Renal pelvis (tissue), 4 donors: Measurements from ENCODE around the gene TSKU. TPM values are rescaled to one million over a fixed set of nuclear protein-coding genes. Genes with fewer than 3 reads are reported as not detected.
"Not testable (repeated sequence)": the region's sequence is repeated elsewhere in the genome, so short reads cannot be mapped to it uniquely, and the experiment has no call there.

Experiments
- DNase-seq: peaks from one replicate; pipeline ENCODE4 v3.0.0-alpha.2; 2013
- polyA plus RNA-seq, 3 donors: library from polyadenylated mRNA; unstranded; fragments of 120-200 nt; gene quantifications; one replicate each; pipeline ENCODE4 v1.2.1, GENCODE V29; 2013; ENCODE audit not compliant: insufficient read length in 3 of 3

Gene TSKU
- polyA plus RNA-seq, 3 donors, result 22.7 to 33.1 (median 28.6) TPM

- DNase-seq, result no peak
Measured at GRCh38 chr11:76786016-76786415, 2.9 kb downstream of the TSKU start.

GRCh38 chr11:76786441-76787014 is 3.4 kb downstream of the TSKU start:
- no peak for DNase-seq

- no peak for DNase-seq
Measured at GRCh38 chr11:76787271-76787670, 4.1 kb downstream of the TSKU start.

GRCh38 chr11:76787911-76788596 is 4.9 kb downstream of the TSKU start:
- DNase-seq, result no peak

GRCh38 chr11:76788661-76789442 is 5.7 kb downstream of the TSKU start:
- no peak for DNase-seq

- DNase-seq, result no peak
Measured at GRCh38 chr11:76789443-76789719, 6.2 kb downstream of the TSKU start.

GRCh38 chr11:76790251-76790650 is 7.1 kb downstream of the TSKU start:
- no peak for DNase-seq

GRCh38 chr11:76791002-76791770 is 8.0 kb downstream of the TSKU start:
- not testable (repeated sequence) for DNase-seq

GRCh38 chr11:76791861-76792260 is 8.7 kb downstream of the TSKU start:
- no peak for DNase-seq

- DNase-seq, result no peak
Measured at GRCh38 chr11:76792505-76793264, 9.5 kb downstream of the TSKU start.

- DNase-seq, result peak; percentile 58
Measured at GRCh38 chr11:76793391-76794291, 10.5 kb downstream of the TSKU start.

GRCh38 chr11:76794371-76795289 is 11.5 kb downstream of the TSKU start:
- DNase-seq, result no peak

- no peak for DNase-seq
Measured at GRCh38 chr11:76795290-76795935, 12.3 kb downstream of the TSKU start.

- no peak for DNase-seq
Measured at GRCh38 chr11:76795936-76796441, 12.8 kb downstream of the TSKU start.

- DNase-seq, result no peak
Measured at GRCh38 chr11:76796511-76797198, 13.5 kb downstream of the TSKU start.

GRCh38 chr11:76797341-76798201 is 14.4 kb downstream of the TSKU start:
- no peak for DNase-seq

GRCh38 chr11:76798202-76798581 is 15.0 kb downstream of the TSKU start:
- no peak for DNase-seq
